Measurements from ENCODE around the gene NR4A1. TPM values are rescaled to one million over a fixed set of nuclear protein-coding genes. Genes with fewer than 3 reads are reported as not detected.

NR4A1 gene
- total and polyA plus RNA-seq, 2 of the 13 experiments (the other 11 are each of a cell fraction or from before 2014, with no cell fraction given) = 5.7 to 15.2 TPM

- TF ChIP-seq, protein P1, sequence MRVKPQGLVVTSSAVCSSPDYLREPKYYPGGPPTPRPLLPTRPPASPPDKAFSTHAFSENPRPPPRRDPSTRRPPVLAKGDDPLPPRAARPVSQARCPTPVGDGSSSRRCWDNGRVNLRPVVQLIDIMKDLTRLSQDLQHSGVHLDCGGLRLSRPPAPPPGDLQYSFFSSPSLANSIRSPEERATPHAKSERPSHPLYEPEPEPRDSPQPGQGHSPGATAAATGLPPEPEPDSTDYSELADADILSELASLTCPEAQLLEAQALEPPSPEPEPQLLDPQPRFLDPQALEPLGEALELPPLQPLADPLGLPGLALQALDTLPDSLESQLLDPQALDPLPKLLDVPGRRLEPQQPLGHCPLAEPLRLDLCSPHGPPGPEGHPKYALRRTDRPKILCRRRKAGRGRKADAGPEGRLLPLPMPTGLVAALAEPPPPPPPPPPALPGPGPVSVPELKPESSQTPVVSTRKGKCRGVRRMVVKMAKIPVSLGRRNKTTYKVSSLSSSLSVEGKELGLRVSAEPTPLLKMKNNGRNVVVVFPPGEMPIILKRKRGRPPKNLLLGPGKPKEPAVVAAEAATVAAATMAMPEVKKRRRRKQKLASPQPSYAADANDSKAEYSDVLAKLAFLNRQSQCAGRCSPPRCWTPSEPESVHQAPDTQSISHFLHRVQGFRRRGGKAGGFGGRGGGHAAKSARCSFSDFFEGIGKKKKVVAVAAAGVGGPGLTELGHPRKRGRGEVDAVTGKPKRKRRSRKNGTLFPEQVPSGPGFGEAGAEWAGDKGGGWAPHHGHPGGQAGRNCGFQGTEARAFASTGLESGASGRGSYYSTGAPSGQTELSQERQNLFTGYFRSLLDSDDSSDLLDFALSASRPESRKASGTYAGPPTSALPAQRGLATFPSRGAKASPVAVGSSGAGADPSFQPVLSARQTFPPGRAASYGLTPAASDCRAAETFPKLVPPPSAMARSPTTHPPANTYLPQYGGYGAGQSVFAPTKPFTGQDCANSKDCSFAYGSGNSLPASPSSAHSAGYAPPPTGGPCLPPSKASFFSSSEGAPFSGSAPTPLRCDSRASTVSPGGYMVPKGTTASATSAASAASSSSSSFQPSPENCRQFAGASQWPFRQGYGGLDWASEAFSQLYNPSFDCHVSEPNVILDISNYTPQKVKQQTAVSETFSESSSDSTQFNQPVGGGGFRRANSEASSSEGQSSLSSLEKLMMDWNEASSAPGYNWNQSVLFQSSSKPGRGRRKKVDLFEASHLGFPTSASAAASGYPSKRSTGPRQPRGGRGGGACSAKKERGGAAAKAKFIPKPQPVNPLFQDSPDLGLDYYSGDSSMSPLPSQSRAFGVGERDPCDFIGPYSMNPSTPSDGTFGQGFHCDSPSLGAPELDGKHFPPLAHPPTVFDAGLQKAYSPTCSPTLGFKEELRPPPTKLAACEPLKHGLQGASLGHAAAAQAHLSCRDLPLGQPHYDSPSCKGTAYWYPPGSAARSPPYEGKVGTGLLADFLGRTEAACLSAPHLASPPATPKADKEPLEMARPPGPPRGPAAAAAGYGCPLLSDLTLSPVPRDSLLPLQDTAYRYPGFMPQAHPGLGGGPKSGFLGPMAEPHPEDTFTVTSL (CRISPR knock-in tag; IDR thresholded peaks at IDR 0.05; ENCODE audit: borderline replicate concordance) = no peak
- TF ChIP-seq CENPX (CRISPR knock-in tag; IDR thresholded peaks at IDR 0.05) = no peak
- TF ChIP-seq ISL2 (CRISPR knock-in tag; IDR thresholded peaks at IDR 0.05) = no peak
- TF ChIP-seq, protein P2, sequence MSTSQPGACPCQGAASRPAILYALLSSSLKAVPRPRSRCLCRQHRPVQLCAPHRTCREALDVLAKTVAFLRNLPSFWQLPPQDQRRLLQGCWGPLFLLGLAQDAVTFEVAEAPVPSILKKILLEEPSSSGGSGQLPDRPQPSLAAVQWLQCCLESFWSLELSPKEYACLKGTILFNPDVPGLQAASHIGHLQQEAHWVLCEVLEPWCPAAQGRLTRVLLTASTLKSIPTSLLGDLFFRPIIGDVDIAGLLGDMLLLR (CRISPR knock-in tag; IDR thresholded peaks at IDR 0.05) = no peak
- TF ChIP-seq, protein P3, sequence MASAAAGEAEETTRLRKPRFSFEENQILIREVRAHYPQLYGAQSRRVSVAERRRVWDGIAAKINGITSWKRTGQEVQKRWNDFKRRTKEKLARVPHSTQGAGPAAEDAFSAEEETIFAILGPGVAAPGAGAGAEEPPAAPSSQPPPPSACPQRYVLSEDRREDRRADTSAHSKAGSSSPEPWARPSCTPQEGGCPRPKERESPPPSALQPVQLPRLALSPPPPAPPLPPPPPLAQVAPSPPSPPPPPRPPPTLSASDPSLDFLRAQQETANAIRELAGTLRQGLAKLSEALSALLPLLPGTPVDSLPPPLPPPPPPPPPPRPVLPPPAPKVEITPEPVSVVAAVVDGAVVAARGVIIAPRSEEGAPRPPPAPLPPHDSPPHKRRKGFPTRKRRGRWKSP (CRISPR knock-in tag; IDR thresholded peaks at IDR 0.05) = no peak
- no peak for TF ChIP-seq PHB2 (IDR thresholded peaks at IDR 0.05; ENCODE audit: partially characterized antibody)
- TF ChIP-seq, protein P4, sequence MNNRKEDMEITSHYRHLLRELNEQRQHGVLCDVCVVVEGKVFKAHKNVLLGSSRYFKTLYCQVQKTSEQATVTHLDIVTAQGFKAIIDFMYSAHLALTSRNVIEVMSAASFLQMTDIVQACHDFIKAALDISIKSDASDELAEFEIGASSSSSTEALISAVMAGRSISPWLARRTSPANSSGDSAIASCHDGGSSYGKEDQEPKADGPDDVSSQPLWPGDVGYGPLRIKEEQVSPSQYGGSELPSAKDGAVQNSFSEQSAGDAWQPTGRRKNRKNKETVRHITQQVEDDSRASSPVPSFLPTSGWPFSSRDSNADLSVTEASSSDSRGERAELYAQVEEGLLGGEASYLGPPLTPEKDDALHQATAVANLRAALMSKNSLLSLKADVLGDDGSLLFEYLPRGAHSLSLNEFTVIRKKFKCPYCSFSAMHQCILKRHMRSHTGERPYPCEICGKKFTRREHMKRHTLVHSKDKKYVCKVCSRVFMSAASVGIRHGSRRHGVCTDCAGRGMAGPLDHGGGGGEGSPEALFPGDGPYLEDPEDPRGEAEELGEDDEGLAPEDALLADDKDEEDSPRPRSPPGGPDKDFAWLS (CRISPR knock-in tag; IDR thresholded peaks at IDR 0.05; ENCODE audit: borderline replicate concordance) = no peak
- peak; percentile 84; the same call in 1 of the 2 replicates for TF ChIP-seq TFAP4 (IDR thresholded peaks at IDR 0.05; ENCODE audit: borderline replicate concordance, low read depth)
- TF ChIP-seq SPEN (CRISPR knock-in tag; IDR thresholded peaks at IDR 0.05; ENCODE audit: low read depth) = no peak; the same call in 1 of the 2 replicates
- no peak for TF ChIP-seq FOSL1 (CRISPR knock-in tag; IDR thresholded peaks at IDR 0.05; ENCODE audit: borderline replicate concordance)
- TF ChIP-seq ATRX (CRISPR knock-in tag; IDR thresholded peaks at IDR 0.05; ENCODE audit: borderline replicate concordance) = no peak
- no peak for TF ChIP-seq TCF7 (IDR thresholded peaks at IDR 0.05; ENCODE audit: low read depth)
- TF ChIP-seq REST (IDR thresholded peaks at IDR 0.05; ENCODE audit: borderline replicate concordance in 1 of 2, low read depth in 1 of 2, low read length in 2 of 2) = no peak
- TF ChIP-seq SP5 (CRISPR knock-in tag; IDR thresholded peaks at IDR 0.05; ENCODE audit: borderline replicate concordance, low read depth) = peak; percentile 93
- no peak for TF ChIP-seq ZFP36 (IDR thresholded peaks at IDR 0.05; ENCODE audit: borderline replicate concordance, low read depth, low read length, partially characterized antibody)
- TF ChIP-seq ZNF138 (CRISPR knock-in tag; IDR thresholded peaks at IDR 0.05; ENCODE audit: low read depth) = no peak
Observed at GRCh38 chr12:52010152-52010622, 41.1 kb upstream of the NR4A1 start (continued).

Measured in HepG2 (cell line).